ENCODE measurements around the gene GALNTL6. TPM values are rescaled to one million over a fixed set of nuclear protein-coding genes. Genes with fewer than 3 reads are reported as not detected.
"Not testable (repeated sequence)": the region's sequence is repeated elsewhere in the genome, so short reads cannot be mapped to it uniquely, and the experiment has no call there.

The GALNTL6 gene
- total RNA-seq, 1 donor from 2014 or later: 0.29 TPM

GRCh38 chr4:172736046-172736445 lies 922.8 kb downstream of the GALNTL6 start:
- no peak for DNase-seq (ENCODE audit: low spot score)

DNA sequence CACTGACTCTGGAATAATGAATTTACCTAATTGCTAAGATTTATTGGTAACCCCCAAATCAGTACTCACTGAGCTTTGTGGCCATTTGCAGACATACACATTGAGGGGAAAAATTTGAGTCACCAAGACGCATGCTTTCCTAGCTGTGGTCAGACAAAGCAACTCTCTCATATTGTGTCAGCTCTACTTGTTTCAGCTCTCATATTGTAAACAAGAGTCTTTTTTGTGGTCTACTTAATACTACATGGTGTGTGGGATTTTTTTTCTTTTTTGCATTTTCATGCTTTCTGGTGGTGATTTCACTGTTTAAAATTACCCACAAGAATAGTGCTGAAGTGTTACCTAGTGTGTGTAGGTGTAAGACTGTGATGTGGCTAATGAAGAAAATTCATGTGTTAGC lies 927.2 kb downstream of the GALNTL6 start:
- no peak for DNase-seq (ENCODE audit: low spot score)

GRCh38 chr4:172750910-172751309 lies 937.7 kb downstream of the GALNTL6 start:
- DNase-seq (ENCODE audit: low spot score): no peak

DNA sequence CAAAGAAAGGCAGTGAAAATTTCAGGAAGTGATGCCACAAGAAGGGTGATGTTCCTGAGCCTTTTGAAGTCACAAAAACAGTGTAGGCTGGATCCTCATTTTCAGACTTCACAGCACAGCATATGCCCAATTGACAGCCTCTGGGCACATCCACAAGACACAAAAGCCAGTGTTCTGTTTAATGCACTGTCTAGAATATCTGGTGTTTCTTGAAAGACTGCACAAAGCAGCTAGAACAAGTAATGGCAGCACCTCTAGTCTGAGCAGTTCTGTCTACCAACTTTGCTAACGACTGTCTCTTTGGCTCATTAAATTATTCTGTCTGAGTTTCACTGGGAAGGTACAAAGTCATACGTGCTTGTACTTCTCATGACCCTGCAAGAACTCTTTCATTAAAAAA lies 938.3 kb downstream of the GALNTL6 start:
- DNase-seq (ENCODE audit: low spot score): no peak

DNA sequence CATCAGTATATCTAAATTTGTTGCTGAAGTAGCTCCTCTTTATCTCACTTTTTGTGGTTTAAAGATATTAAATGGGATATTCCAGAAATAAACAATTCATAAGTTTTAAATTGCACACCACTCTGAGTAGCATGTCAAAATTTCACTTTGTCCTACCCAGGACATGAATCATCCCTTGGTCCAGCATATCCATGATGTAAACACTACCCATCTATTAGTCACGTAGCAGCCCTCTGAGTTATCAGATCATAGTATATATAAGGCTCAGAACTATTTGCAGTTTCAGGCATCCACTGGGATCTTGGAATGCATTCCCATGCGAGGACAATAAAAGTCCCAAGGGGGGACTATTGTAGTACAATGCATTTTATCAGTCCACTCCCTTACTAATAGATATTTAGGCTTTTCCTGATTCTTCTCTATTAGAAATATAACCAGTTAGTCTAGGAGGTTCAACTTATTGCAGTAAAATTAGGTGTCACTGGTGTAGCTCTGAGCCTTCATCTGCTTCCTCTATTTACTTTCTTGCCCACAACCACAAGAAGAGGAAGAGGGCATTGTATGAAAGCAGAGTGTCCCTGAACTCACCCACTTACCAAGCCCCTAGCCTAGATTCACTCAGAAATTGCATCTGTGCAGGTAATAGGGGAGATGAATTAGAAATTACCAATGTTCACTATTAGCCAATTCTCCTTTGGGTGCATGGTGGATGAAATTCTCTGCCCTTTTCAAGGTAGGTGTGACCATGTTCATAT lies 945.6 kb downstream of the GALNTL6 start:
- DNase-seq (ENCODE audit: low spot score): no peak

GRCh38 chr4:172760512-172760911 lies 947.3 kb downstream of the GALNTL6 start:
- no peak for DNase-seq (ENCODE audit: low spot score)

GRCh38 chr4:172762895-172763294 lies 949.7 kb downstream of the GALNTL6 start:
- no peak for DNase-seq (ENCODE audit: low spot score)

GRCh38 chr4:172770787-172771186 lies 957.6 kb downstream of the GALNTL6 start:
- no peak for DNase-seq (ENCODE audit: low spot score)

GRCh38 chr4:172772781-172773180 lies 959.6 kb downstream of the GALNTL6 start:
- DNase-seq (ENCODE audit: low spot score): no peak

DNA sequence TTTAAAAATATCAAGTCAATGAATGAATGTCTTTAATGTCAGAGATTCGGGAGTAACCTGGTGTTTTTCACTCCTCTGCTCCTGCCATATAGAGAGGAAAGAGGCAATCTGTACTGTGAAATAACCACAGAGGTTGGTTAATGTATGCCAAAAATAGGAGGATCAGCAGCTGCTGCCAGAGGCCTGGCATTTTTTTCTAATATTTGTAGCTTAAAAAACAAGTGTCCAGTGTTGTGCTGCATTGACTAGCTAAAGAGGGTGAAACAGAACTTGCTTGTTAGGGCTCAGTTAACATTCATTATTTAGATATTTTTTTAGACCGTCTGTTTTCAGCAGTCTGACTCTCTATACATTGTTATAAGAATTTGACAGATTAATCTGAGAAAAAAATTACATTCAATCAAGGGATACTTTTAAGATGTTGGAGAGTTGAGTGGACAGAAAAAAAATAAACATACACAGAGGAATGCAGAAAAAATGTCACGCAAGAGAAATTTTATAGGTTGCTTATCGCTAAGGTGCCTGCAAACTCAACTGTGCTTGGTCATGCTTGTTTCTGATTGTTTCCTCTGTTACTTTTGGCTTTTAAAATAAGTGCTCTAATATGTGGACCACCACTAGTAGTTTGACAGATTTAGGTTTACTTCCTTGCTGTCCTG lies 963.1 kb downstream of the GALNTL6 start:
- no peak for DNase-seq (ENCODE audit: low spot score)

GRCh38 chr4:172777729-172778431 lies 964.7 kb downstream of the GALNTL6 start:
- no peak for DNase-seq (ENCODE audit: low spot score)

GRCh38 chr4:172778583-172778982 lies 965.4 kb downstream of the GALNTL6 start:
- no peak for DNase-seq (ENCODE audit: low spot score)

DNA sequence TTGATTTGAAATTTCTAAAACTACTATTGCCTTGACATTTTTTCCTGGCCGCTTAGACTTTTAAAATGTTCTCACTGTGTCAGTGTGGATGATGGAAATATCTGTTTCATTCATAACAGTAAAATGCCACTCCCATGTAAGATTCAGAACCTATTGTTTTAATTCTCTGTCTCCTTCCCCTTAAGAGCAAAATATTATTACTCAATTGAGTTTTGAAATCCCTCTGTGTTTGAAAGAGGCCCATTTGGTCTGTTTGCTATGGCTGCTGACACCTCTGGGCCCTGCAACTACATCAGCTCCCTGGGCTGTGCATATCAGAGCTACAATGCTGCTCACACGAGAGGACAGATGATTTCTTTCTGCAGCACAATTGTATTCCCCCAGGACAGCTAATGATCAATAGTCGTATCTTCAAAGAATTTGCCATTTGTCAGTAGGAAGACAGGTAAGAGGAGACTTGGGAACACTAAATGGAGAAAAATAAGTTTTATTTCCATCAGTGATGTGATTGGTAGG lies 967.4 kb downstream of the GALNTL6 start:
- no peak for DNase-seq (ENCODE audit: low spot score)

- no peak for DNase-seq (ENCODE audit: low spot score)
Measured at GRCh38 chr4:172785613-172786012, 972.4 kb downstream of the GALNTL6 start.

DNA sequence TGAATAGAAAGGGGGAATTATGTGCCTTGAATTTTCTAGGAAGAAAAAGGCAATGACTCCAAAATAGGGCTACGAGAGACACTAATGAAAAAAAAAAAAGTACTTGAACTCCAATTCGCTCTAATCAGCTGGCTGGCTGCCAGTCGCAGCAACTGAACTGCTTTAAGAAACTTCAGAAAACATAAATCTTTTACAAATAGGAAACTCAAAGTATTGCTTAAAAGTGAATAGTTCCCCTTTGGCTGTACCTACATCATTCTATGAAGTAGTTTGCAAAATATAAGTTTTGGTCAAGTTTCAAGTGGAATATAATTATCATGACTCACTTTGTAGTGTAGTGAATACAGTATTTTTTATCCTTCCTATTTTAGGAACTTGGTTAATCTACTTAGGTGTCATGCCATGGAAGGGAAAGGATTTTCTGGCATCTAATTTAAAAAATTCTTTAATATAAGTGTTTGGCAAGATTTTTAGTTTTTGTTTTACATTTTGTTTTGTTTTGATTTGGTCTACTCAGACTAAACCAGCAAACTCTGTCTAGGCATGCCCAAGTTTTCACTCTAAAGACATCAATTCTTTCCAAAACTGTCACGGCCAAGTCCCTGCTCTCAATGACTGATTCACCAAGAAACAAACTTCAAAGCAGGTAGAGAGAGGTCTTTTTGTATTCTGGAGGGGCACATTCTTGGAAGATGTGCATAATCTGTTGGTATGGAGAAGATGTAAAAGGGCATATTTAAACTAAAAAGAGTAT lies 973.0 kb downstream of the GALNTL6 start:
- no peak for DNase-seq (ENCODE audit: low spot score)

DNA sequence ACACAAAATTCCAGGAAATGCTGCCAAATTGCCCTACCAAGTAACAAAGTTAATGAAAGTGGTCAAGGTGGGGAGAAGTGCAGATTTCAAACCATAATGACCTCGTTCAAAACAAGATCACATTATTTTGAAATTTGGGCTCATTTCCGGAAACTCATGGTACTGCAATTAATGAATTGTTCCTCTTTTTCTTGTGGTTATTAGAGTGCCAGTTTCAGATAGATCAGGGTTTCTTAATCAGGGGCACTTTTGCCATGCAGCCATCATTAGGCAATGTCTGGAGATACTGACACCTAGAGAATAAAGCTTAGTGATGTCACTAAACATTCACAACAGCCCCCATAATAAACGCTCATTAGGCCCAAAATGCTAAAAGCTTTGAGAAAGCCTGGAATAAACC lies 973.9 kb downstream of the GALNTL6 start:
- no peak for DNase-seq (ENCODE audit: low spot score)

DNA sequence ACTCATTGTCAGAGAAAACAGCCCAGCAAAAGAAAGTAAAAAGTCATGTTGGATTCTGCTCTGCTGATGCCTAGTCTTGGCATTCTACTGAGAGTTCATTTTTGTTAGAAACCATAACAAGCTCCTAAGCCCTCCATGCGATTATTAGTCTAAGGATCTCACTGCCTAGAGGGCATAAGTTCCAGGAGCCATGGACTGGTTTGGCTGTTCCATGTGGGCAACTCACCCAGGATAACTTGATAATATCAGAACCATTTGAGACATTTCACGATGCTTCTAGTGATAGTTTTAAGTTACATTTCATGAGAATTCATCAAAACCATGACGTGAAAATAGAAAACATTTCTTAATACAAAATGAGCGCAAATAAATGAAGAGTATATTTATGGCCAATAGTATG lies 978.6 kb downstream of the GALNTL6 start:
- DNase-seq (ENCODE audit: low spot score): no peak

- DNase-seq (ENCODE audit: low spot score): no peak
Measured at GRCh38 chr4:172793565-172794306, 980.5 kb downstream of the GALNTL6 start.

GRCh38 chr4:172794307-172794703 lies 981.1 kb downstream of the GALNTL6 start:
- DNase-seq (ENCODE audit: low spot score): no peak

DNA sequence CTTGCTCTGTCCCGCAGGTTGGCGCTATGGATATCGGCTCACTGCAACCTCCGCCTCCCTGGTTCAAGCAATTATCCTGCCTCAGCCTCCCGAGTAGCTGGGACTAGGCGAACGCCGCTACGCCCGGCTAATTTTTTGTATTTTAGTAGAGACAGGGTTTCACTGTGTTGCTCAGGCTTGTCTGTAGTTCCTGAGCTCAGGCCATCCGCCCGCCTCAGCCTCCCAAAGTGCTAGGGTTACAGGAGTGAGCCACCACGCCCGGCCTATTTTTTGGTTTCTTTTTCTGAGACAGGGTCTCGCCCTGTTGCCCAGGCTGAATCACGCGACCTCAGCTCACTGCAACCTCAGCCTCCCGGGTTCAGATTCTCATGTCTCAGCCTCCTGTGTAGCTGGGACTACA lies 984.1 kb downstream of the GALNTL6 start:
- not testable (repeated sequence) for DNase-seq (ENCODE audit: low spot score)

DNA sequence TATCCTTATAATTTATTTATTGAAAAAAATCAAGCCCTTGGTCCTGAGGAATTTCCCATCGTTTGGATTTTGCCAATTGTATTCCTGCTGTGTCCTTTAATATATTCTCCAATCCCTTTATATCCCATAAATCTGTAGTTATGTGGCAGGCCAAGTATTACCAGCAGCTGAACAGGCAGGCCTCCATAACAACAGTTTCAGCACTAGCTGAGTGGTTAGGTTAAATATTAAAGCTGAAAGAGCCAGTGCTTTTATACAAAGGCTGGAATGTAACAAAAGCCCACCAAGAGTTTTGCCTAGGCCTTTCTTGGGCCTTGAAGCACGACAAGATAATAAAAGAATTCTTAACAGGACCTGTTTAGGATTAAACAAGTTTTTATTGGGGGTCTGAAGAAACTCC lies 988.8 kb downstream of the GALNTL6 start:
- no peak for DNase-seq (ENCODE audit: low spot score)
